ENCODE data around the gene KLHL3. TPM values are rescaled to one million over a fixed set of nuclear protein-coding genes. Genes with fewer than 3 reads are reported as not detected.
A peak's percentile ranks its signal among the peaks of the same experiment; 100 is the strongest.

KLHL3 gene
- total and polyA plus RNA-seq, 9 of the 15 experiments (the other 6 are each of a cell fraction or from before 2014, with no cell fraction given) = under 0.01 to 1.5 (median 0.22) TPM

DNA sequence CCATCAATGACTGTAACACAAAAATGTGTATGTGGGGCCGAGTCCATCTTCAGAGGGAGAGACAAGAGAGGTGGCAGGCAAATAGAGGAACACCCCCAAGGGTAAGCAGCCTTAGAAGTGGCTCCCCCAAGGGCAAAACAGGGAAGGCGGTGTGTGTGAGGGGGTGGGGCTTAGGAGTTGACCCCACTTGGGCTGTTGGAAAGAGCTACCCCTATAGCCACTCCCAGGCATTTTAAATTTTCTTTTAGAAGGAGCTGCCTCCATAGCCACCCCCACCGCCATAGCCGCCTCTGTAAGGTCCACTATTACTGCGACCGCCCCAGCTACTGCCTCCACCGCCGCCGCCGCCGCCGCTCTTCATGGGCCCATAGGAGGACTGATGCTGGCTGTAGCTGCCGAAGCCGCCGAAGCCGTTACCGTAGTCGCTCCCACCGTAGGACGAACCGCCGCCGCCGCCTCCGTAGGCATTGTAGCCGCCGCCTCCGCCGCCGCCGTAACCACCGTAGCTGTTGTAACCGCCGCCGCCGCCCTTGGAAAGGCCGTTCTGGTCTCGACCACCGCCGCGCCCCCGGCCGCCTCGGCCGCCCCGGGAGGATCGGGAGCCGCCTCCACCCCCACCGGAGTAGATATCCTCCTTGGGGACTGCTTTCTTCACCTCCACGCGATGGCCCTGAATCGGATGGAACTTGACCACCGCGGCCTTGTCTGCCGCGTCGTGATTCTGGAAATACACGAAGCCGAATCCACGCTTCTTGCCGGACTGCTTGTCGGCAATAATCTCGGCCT is 17.2 kb upstream of the KLHL3 start (continued):
- TF ChIP-seq FIP1L1 (IDR thresholded peaks at IDR 0.05; ENCODE audit: low read depth, low read length, poor library complexity, severe bottlenecking) (peak; percentile 51), ASH1L (IDR thresholded peaks at IDR 0.05; ENCODE audit: borderline replicate concordance, low read depth, partially characterized antibody) (no peak), ZNF445 (CRISPR knock-in tag; IDR thresholded peaks at IDR 0.05; ENCODE audit: low read depth) (no peak), ZNF224 (CRISPR knock-in tag; IDR thresholded peaks at IDR 0.05) (0 out of 2 replicates have a peak, but pooled peaks have one; percentile 62)
- TF ChIP-seq, protein P1, sequence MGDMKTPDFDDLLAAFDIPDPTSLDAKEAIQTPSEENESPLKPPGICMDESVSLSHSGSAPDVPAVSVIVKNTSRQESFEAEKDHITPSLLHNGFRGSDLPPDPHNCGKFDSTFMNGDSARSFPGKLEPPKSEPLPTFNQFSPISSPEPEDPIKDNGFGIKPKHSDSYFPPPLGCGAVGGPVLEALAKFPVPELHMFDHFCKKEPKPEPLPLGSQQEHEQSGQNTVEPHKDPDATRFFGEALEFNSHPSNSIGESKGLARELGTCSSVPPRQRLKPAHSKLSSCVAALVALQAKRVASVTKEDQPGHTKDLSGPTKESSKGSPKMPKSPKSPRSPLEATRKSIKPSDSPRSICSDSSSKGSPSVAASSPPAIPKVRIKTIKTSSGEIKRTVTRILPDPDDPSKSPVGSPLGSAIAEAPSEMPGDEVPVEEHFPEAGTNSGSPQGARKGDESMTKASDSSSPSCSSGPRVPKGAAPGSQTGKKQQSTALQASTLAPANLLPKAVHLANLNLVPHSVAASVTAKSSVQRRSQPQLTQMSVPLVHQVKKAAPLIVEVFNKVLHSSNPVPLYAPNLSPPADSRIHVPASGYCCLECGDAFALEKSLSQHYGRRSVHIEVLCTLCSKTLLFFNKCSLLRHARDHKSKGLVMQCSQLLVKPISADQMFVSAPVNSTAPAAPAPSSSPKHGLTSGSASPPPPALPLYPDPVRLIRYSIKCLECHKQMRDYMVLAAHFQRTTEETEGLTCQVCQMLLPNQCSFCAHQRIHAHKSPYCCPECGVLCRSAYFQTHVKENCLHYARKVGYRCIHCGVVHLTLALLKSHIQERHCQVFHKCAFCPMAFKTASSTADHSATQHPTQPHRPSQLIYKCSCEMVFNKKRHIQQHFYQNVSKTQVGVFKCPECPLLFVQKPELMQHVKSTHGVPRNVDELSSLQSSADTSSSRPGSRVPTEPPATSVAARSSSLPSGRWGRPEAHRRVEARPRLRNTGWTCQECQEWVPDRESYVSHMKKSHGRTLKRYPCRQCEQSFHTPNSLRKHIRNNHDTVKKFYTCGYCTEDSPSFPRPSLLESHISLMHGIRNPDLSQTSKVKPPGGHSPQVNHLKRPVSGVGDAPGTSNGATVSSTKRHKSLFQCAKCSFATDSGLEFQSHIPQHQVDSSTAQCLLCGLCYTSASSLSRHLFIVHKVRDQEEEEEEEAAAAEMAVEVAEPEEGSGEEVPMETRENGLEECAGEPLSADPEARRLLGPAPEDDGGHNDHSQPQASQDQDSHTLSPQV (IDR thresholded peaks at IDR 0.05) = 0 out of 2 replicates have a peak, but pooled peaks have one; percentile 20
- TF ChIP-seq, protein P2, sequence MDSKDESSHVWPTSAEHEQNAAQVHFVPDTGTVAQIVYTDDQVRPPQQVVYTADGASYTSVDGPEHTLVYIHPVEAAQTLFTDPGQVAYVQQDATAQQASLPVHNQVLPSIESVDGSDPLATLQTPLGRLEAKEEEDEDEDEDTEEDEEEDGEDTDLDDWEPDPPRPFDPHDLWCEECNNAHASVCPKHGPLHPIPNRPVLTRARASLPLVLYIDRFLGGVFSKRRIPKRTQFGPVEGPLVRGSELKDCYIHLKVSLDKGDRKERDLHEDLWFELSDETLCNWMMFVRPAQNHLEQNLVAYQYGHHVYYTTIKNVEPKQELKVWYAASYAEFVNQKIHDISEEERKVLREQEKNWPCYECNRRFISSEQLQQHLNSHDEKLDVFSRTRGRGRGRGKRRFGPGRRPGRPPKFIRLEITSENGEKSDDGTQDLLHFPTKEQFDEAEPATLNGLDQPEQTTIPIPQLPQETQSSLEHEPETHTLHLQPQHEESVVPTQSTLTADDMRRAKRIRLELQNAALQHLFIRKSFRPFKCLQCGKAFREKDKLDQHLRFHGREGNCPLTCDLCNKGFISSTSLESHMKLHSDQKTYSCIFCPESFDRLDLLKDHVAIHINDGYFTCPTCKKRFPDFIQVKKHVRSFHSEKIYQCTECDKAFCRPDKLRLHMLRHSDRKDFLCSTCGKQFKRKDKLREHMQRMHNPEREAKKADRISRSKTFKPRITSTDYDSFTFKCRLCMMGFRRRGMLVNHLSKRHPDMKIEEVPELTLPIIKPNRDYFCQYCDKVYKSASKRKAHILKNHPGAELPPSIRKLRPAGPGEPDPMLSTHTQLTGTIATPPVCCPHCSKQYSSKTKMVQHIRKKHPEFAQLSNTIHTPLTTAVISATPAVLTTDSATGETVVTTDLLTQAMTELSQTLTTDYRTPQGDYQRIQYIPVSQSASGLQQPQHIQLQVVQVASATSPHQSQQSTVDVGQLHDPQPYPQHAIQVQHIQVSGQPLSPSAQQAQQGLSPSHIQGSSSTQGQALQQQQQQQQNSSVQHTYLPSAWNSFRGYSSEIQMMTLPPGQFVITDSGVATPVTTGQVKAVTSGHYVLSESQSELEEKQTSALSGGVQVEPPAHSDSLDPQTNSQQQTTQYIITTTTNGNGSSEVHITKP (IDR thresholded peaks at IDR 0.05; ENCODE audit: partially characterized antibody) = peak; percentile 96
- TF ChIP-seq, protein P3, sequence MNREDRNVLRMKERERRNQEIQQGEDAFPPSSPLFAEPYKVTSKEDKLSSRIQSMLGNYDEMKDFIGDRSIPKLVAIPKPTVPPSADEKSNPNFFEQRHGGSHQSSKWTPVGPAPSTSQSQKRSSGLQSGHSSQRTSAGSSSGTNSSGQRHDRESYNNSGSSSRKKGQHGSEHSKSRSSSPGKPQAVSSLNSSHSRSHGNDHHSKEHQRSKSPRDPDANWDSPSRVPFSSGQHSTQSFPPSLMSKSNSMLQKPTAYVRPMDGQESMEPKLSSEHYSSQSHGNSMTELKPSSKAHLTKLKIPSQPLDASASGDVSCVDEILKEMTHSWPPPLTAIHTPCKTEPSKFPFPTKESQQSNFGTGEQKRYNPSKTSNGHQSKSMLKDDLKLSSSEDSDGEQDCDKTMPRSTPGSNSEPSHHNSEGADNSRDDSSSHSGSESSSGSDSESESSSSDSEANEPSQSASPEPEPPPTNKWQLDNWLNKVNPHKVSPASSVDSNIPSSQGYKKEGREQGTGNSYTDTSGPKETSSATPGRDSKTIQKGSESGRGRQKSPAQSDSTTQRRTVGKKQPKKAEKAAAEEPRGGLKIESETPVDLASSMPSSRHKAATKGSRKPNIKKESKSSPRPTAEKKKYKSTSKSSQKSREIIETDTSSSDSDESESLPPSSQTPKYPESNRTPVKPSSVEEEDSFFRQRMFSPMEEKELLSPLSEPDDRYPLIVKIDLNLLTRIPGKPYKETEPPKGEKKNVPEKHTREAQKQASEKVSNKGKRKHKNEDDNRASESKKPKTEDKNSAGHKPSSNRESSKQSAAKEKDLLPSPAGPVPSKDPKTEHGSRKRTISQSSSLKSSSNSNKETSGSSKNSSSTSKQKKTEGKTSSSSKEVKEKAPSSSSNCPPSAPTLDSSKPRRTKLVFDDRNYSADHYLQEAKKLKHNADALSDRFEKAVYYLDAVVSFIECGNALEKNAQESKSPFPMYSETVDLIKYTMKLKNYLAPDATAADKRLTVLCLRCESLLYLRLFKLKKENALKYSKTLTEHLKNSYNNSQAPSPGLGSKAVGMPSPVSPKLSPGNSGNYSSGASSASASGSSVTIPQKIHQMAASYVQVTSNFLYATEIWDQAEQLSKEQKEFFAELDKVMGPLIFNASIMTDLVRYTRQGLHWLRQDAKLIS (CRISPR knock-in tag; IDR thresholded peaks at IDR 0.05) = peak; percentile 89; the same call in 1 of the 2 replicates
- TF ChIP-seq, protein P4, sequence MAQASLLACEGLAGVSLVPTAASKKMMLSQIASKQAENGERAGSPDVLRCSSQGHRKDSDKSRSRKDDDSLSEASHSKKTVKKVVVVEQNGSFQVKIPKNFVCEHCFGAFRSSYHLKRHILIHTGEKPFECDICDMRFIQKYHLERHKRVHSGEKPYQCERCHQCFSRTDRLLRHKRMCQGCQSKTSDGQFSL (CRISPR knock-in tag; IDR thresholded peaks at IDR 0.05) = no peak
- TF ChIP-seq, protein P4 (tag; IDR thresholded peaks at IDR 0.05) = 0 out of 4 replicates have a peak, but pooled peaks of 1 of the 2 experiments have one; percentile 49
